ENCODE measurements around the gene AASDH.

Gene AASDH

DNA sequence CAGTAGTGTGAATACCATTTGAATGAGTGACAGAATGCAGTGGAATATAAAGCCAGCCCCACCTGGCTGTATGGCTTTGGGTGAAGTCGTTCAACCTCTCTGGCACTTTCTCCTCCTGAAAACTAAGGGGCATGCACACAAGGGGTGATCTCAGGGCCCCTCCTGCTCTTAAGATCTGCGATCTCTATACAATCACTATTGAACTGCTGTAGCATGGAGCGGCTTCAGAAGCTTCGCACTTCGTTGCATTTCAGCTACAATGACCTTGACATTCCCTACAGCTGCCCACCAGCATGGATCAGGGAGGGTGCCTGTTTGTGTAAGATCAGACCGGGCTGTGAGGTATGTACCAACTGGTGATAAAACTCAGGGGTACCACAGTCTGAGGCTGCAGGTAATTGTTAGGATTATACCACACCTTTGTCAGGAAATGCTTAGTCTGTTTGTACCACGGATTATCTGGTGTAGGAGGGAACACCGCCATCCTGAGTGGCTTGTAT, 85.2 kb downstream of the AASDH start:
- Histone ChIP-seq H3K9me3 (replicated peaks; ENCODE audit: insufficient read depth, low read length) (no peaks in the 10 kb centered on the region), H3K9me2 (replicated peaks; ENCODE audit: insufficient read depth, low read length) (no peaks in the 10 kb centered on the region), H3K9ac (ENCODE audit: low read length) (no peak overlapping the region), H3K36me3 (replicated peaks; ENCODE audit: insufficient read depth, low read length) (no peaks in the 10 kb centered on the region), H4K20me1 (ENCODE audit: insufficient read depth, low read length) (no peaks in the 10 kb centered on the region), H3K27me3 (replicated peaks; ENCODE audit: insufficient read depth, low read length) (no peaks in the 10 kb centered on the region), H3K4me1 (ENCODE audit: low read length) (no peaks in the 10 kb centered on the region), H3K79me2 (ENCODE audit: low read length) (no peaks in the 10 kb centered on the region), H3K4me2 (ENCODE audit: low read depth, low read length) (no peak overlapping the region), H3K27ac (ENCODE audit: low read length) (no peak overlapping the region), H3K4me3 (ENCODE audit: low read length) (no peak overlapping the region), H2AFZ (ENCODE audit: low read length) (0 out of 2 replicates have a peak overlapping the region, but pooled peaks have one; percentile 68), H3F3A (ENCODE audit: insufficient read depth, low read length) (no peaks in the 10 kb centered on the region)
- TF ChIP-seq, protein P1, sequence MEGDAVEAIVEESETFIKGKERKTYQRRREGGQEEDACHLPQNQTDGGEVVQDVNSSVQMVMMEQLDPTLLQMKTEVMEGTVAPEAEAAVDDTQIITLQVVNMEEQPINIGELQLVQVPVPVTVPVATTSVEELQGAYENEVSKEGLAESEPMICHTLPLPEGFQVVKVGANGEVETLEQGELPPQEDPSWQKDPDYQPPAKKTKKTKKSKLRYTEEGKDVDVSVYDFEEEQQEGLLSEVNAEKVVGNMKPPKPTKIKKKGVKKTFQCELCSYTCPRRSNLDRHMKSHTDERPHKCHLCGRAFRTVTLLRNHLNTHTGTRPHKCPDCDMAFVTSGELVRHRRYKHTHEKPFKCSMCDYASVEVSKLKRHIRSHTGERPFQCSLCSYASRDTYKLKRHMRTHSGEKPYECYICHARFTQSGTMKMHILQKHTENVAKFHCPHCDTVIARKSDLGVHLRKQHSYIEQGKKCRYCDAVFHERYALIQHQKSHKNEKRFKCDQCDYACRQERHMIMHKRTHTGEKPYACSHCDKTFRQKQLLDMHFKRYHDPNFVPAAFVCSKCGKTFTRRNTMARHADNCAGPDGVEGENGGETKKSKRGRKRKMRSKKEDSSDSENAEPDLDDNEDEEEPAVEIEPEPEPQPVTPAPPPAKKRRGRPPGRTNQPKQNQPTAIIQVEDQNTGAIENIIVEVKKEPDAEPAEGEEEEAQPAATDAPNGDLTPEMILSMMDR (IDR thresholded peaks at IDR 0.05; ENCODE audit: low read length) = no peak
- DNase-seq = no peak

DNA sequence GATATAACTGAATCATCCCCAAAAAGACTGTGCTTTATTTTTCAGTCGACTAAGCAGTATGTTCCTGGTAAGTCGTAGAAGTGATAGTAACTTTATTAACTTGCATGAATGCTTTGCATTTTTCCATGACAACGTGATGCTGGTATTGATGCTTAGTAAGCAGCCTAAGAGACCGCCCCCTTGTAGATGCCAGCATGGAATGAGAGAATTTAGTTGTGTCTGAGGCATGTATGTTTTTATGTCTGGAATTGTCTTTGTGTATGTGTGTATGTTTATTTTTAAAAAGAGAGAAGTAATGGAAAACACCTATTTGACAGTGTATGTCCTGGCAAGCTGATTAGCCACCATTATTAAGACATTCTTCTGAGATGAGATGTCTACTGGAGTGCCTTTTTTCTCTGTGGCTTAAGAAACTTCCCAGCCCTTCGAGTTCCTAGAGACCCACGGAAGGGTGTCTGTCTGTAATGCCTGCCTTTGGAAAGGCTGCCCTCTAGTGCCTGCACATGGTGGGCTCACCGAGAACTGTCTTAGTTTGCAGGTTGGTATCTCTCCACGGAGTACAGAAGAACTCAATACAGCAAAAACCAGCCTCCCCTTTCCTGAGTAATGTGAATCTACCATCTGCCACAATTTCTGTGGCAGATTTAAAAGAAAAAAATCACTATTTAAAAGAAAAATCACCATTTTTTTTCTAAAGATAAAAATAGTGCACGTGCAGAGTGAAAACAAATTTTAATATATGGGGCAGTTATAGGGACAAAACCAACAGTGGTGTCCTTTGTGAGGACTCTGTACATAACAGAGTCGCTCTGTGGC, 85.9 kb downstream of the AASDH start:
- peak; percentile 64 for DNase-seq
- Histone ChIP-seq H3K79me2 (ENCODE audit: low read length) (no peaks in the 10 kb centered on the region), H3K4me3 (ENCODE audit: low read length) (no peak overlapping the region), H3K27ac (ENCODE audit: low read length) (no peak overlapping the region), H3K4me1 (ENCODE audit: low read length) (no peaks in the 10 kb centered on the region), H3F3A (ENCODE audit: insufficient read depth, low read length) (no peaks in the 10 kb centered on the region), H3K36me3 (replicated peaks; ENCODE audit: insufficient read depth, low read length) (no peaks in the 10 kb centered on the region), H3K9me3 (replicated peaks; ENCODE audit: insufficient read depth, low read length) (no peaks in the 10 kb centered on the region), H4K20me1 (ENCODE audit: insufficient read depth, low read length) (no peaks in the 10 kb centered on the region), H3K4me2 (ENCODE audit: low read depth, low read length) (peak overlapping the region; percentile 19; the same call in 1 of the 2 replicates), H3K9ac (ENCODE audit: low read length) (no peak overlapping the region), H3K27me3 (replicated peaks; ENCODE audit: insufficient read depth, low read length) (no peaks in the 10 kb centered on the region), H3K9me2 (replicated peaks; ENCODE audit: insufficient read depth, low read length) (no peaks in the 10 kb centered on the region), H2AFZ (ENCODE audit: low read length) (peak overlapping the region; percentile 68)
- TF ChIP-seq EZH2 (optimal IDR thresholded peaks at IDR 0.05; ENCODE audit: low read depth, low read length) (no peak), EZH2phosphoT487 (IDR thresholded peaks at IDR 0.05; ENCODE audit: low read length) (no peak)
- TF ChIP-seq, protein P1 (IDR thresholded peaks at IDR 0.05; ENCODE audit: low read length) = peak; percentile 86

DNA sequence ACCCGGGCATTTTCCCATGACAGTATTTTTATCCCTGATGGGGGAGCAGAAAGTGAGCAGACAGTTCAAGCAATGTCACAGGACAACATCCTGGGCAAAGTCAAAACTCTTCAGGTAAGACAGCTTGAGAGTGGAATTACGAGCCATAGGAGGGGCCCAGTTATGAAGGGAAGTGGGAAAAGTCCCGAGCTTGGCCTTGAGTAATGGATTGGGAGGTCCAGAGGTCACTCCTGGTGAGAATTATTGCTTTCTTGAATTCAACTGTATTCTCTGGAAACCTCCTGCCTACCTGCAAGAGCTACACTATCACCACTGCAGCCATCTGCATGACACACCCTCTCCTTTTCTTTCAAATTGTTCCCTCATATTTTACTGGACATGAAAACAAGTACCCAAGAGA, 89.1 kb downstream of the AASDH start:
- Histone ChIP-seq H3K79me2 (ENCODE audit: low read length) (no peaks in the 10 kb centered on the region), H3K36me3 (replicated peaks; ENCODE audit: insufficient read depth, low read length) (no peaks in the 10 kb centered on the region), H3K9me2 (replicated peaks; ENCODE audit: insufficient read depth, low read length) (no peaks in the 10 kb centered on the region), H3K9ac (ENCODE audit: low read length) (no peak overlapping the region), H3K4me1 (ENCODE audit: low read length) (no peaks in the 10 kb centered on the region), H3F3A (ENCODE audit: insufficient read depth, low read length) (no peaks in the 10 kb centered on the region), H3K9me3 (replicated peaks; ENCODE audit: insufficient read depth, low read length) (no peaks in the 10 kb centered on the region), H3K4me2 (ENCODE audit: low read depth, low read length) (no peak overlapping the region), H2AFZ (ENCODE audit: low read length) (no peak overlapping the region), H3K4me3 (ENCODE audit: low read length) (no peak overlapping the region), H3K27me3 (replicated peaks; ENCODE audit: insufficient read depth, low read length) (no peaks in the 10 kb centered on the region), H3K27ac (ENCODE audit: low read length) (no peak overlapping the region), H4K20me1 (ENCODE audit: insufficient read depth, low read length) (no peaks in the 10 kb centered on the region)
- DNase-seq = no peak
- TF ChIP-seq, protein P1 (IDR thresholded peaks at IDR 0.05; ENCODE audit: low read length) = no peak
- TF ChIP-seq EZH2 (optimal IDR thresholded peaks at IDR 0.05; ENCODE audit: low read depth, low read length) (no peak), EZH2phosphoT487 (IDR thresholded peaks at IDR 0.05; ENCODE audit: low read length) (no peak)

All from MM.1S (cell line).